Esophagus muscularis mucosa (tissue), 4 donors: Measurements from ENCODE around the gene GALM. TPM values are rescaled to one million over a fixed set of nuclear protein-coding genes. Genes with fewer than 3 reads are reported as not detected.

Source experiments
- DNase-seq: peaks from one replicate; pipeline ENCODE4 v3.0.0-alpha.2; 2017; ENCODE audit errors: extremely low spot score
- H3K27ac ChIP-seq, 4 donors: fragments of 200-600 bp; sonication (generic); replicated peaks in 1 of 4; 1 replicate in 3 of 4; 2 replicates in 1 of 4; pipeline ENCODE4 v1.5.1; 2016 to 2019; ENCODE audit warnings: mild to moderate bottlenecking in 1 of 4
- H3K27me3 ChIP-seq, 4 donors: fragments of 200-600 bp; sonication (generic); one replicate each; pipeline versions ENCODE4 v1.5.1 to v1.6.0; 2016 to 2019
- H3K36me3 ChIP-seq, 4 donors: fragments of 200-600 bp; sonication (generic); one replicate each; pipeline ENCODE4 v1.5.1; 2016 to 2019
- H3K4me1 ChIP-seq, 4 donors: fragments of 200-600 bp; sonication (generic); one replicate each; pipeline ENCODE4 v1.5.1; 2016 to 2019
- H3K4me3 ChIP-seq, 4 donors: fragments of 200-600 bp; sonication (generic); 1 replicate in 2 of 4; 2 replicates in 2 of 4; pipeline ENCODE4 v1.5.1; 2016 to 2019; ENCODE audit warnings: mild to moderate bottlenecking in 4 of 4, moderate library complexity in 1 of 4
- H3K9me3 ChIP-seq, 4 donors: fragments of 200-600 bp; sonication (generic); 1 replicate in 3 of 4; 2 replicates in 1 of 4; pipeline ENCODE4 v1.5.1; 2016 to 2019
- CTCF ChIP-seq, 3 experiments: fragments of 200-600 bp in 2 of 3; fragments of 450-650 bp in 1 of 3; sonication (generic) in 2 of 3; IDR thresholded peaks; one replicate each; pipeline ENCODE4 v1.5.1; 2017 to 2019; ENCODE audit warnings: antibody characterized with exemption in 3 of 3, mild to moderate bottlenecking in 2 of 3, moderate library complexity in 1 of 3
- EP300 ChIP-seq: sonication (generic); formaldehyde crosslinking; IDR thresholded peaks from one replicate; pipeline ENCODE4 v1.6.1; 2017; ENCODE audit warnings: antibody characterized with exemption
- POLR2A ChIP-seq: fragments of 450-650 bp; IDR thresholded peaks from one replicate; pipeline ENCODE4 v1.6.1; 2017; ENCODE audit warnings: antibody characterized with exemption, moderate library complexity, mild to moderate bottlenecking, low read depth
- POLR2AphosphoS5 ChIP-seq, 2 donors: sonication (generic); formaldehyde crosslinking; IDR thresholded peaks; one replicate each; pipeline ENCODE4 v1.6.1; 2017; ENCODE audit warnings: antibody characterized with exemption in 2 of 2
- WGBS: methylation state at CpG from one replicate; pipeline ENCODE4 v1.1.5; 2018; 5-methylcytosine and 5-hydroxymethylcytosine counted together
- intact Hi-C: fragments of 100-400 bp; cut with DNase I; formaldehyde crosslinking; loops from one replicate; pipeline ENCODE4 v1.15.1; 2023
- total RNA-seq, 4 donors: library from RNA; depleted of rRNA; stranded (reverse); fragments of >200 nt; gene quantifications; one replicate each; pipeline versions ENCODE4 v1.1.0 to v1.2.1, GENCODE V29; 2016

GALM gene
- total RNA-seq, 4 donors from 2014 or later: 8.3 to 14.6 (median 11.6) TPM

GRCh38 chr2:38708900-38709566 is 43.1 kb downstream of the GALM start:
- TF ChIP-seq POLR2A: no peak
- no peak for TF ChIP-seq CTCF (IDR thresholded peaks at IDR 0.05)
- no peak for TF ChIP-seq EP300
- TF ChIP-seq POLR2AphosphoS5 (IDR thresholded peaks at IDR 0.05): no peak
- intact Hi-C loops: no loop called here
- no peak overlapping the region for H3K4me3 ChIP-seq
- 88% methylated on average over 12 of the region's 12 CpGs for WGBS
- no peak for DNase-seq
- H3K4me1 ChIP-seq: no peaks in the 10 kb centered on the region
- no peaks in the 10 kb centered on the region for H3K27me3 ChIP-seq
- H3K36me3 ChIP-seq: peaks cover 0 to 9% (median 0%) of the 10 kb centered on the region in 4 donors
- no peaks in the 10 kb centered on the region for H3K9me3 ChIP-seq
- H3K27ac ChIP-seq: no peak overlapping the region

GRCh38 chr2:38709567-38710194 is 43.8 kb downstream of the GALM start:
- H3K36me3 ChIP-seq: peaks cover 0 to 9% (median 0%) of the 10 kb centered on the region in 4 donors
- H3K9me3 ChIP-seq: no peaks in the 10 kb centered on the region
- no peaks in the 10 kb centered on the region for H3K4me1 ChIP-seq
- intact Hi-C loops: no loop called here
- DNase-seq: no peak
- TF ChIP-seq POLR2AphosphoS5 (IDR thresholded peaks at IDR 0.05) (no peak), EP300 (no peak), POLR2A (no peak), CTCF (IDR thresholded peaks at IDR 0.05) (no peak)
- 71% methylated on average over 5 of the region's 5 CpGs for WGBS
- H3K4me3 ChIP-seq: no peak overlapping the region
- no peaks in the 10 kb centered on the region for H3K27me3 ChIP-seq
- H3K27ac ChIP-seq: no peak overlapping the region

GRCh38 chr2:38711558-38711957 is 45.6 kb downstream of the GALM start:
- Histone ChIP-seq H3K4me3 (no peak overlapping the region), H3K27me3 (no peaks in the 10 kb centered on the region), H3K9me3 (no peaks in the 10 kb centered on the region), H3K27ac (no peak overlapping the region), H3K4me1 (no peaks in the 10 kb centered on the region), H3K36me3 (peaks cover 0 to 9% (median 0%) of the 10 kb centered on the region in 4 donors)
- no peak for DNase-seq
- intact Hi-C loops: no loop called here
- TF ChIP-seq POLR2A (no peak), EP300 (no peak), POLR2AphosphoS5 (IDR thresholded peaks at IDR 0.05) (no peak), CTCF (IDR thresholded peaks at IDR 0.05) (no peak)

- intact Hi-C loops: no loop called here
Measured at GRCh38 chr2:38712413-38712812, 46.5 kb downstream of the GALM start.

More at GRCh38 chr2:38712413-38712812, 46.5 kb downstream of the GALM start:
- no peaks in the 10 kb centered on the region for H3K4me1 ChIP-seq
- DNase-seq: no peak
- WGBS: 93% methylated on average over 7 of the region's 7 CpGs
- H3K27ac ChIP-seq: no peak overlapping the region
- peaks cover 0 to 9% (median 0%) of the 10 kb centered on the region in 4 donors for H3K36me3 ChIP-seq
- H3K4me3 ChIP-seq: no peak overlapping the region
- H3K9me3 ChIP-seq: no peaks in the 10 kb centered on the region
- TF ChIP-seq POLR2AphosphoS5 (IDR thresholded peaks at IDR 0.05) (no peak), EP300 (no peak), POLR2A (no peak), CTCF (IDR thresholded peaks at IDR 0.05) (no peak)
- no peaks in the 10 kb centered on the region for H3K27me3 ChIP-seq
